K562 (cell line): ENCODE measurements around the gene HFE. TPM values are rescaled to one million over a fixed set of nuclear protein-coding genes. Genes with fewer than 3 reads are reported as not detected.

Source experiments
- ATAC-seq: fragments of 200-7000 bp; cut with Tn5 transposase; 3 replicates; pipeline ENCODE4 v1.9.1; 2020; ENCODE audit warnings: moderate library complexity
- BruUV-seq: library from RNA; stranded (reverse); fragments of 400-500 nt; replicated peaks from 2 replicates; lab custom pipeline; 2021; lab: Mats Ljungman, UMichigan
- CTCF ChIA-PET: fragments of 300-600 bp; formaldehyde crosslinking; extraction: SDS; loops from one replicate; lab custom pipeline; 2021; ENCODE audit warnings: low intra/inter-chr PET ratio; lab: Yijun Ruan, JAX
- POLR2A ChIA-PET: fragments of 300-600, 350-650 bp; sonication (Branson Sonifier 250); formaldehyde crosslinking; extraction: SDS; loops from one replicate; lab custom pipeline; 2021; ENCODE audit warnings: antibody characterized with exemption, inconsistent platforms; lab: Yijun Ruan, JAX
- DNase-seq, 4 experiments: peaks; one replicate each; pipeline versions ENCODE4 v3.0.0 to v3.0.0-alpha.2; 2011 to 2018; ENCODE audit warnings: low spot score in 3 of 4, mixed read lengths in 3 of 4; ENCODE audit errors: extremely low read depth in 1 of 4
- FAIRE-seq: peaks from 2 replicates; lab custom pipeline; 2011; peaks lifted over from hg19 to GRCh38; lab: Jason Lieb, UNC
- H2AFZ ChIP-seq: 2 replicates; pipeline ENCODE4 v1.6.0; 2011; ENCODE audit warnings: low read depth, low read length, control low read depth, inconsistent platforms
- H3K27ac ChIP-seq: fragments of 200-600 bp; 3 replicates; pipeline ENCODE4 v1.8.0; 2011; ENCODE audit warnings: low read depth, mild to moderate bottlenecking, control low read depth, inconsistent platforms, low read length, moderate library complexity, mixed read lengths; ENCODE audit errors: extremely low read depth
- H3K27me3 ChIP-seq, 2 experiments: fragments of 300-600 bp in 1 of 2; 2 replicates in 1 of 2; 3 replicates in 1 of 2; pipeline versions ENCODE4 v1.6.0 to v1.8.0; 2011; ENCODE audit warnings: inconsistent platforms in 2 of 2, low read length in 2 of 2, mild to moderate bottlenecking in 1 of 2, mixed read lengths in 1 of 2, moderate library complexity in 1 of 2; ENCODE audit not compliant: control insufficient read depth in 2 of 2, insufficient read depth in 2 of 2
- H3K36me3 ChIP-seq: fragments of 300-600 bp; 3 replicates; pipeline ENCODE4 v1.8.0; 2011; ENCODE audit warnings: mild to moderate bottlenecking, low read length, inconsistent platforms; ENCODE audit not compliant: control insufficient read depth, insufficient read depth
- H3K4me1 ChIP-seq, 2 experiments: fragments of 200-600 bp in 1 of 2; replicated peaks in 1 of 2; 2 replicates in 1 of 2; 3 replicates in 1 of 2; pipeline versions ENCODE4 v1.5.1 to v1.8.0; 2011; ENCODE audit warnings: inconsistent platforms in 2 of 2, low read length in 2 of 2, mild to moderate bottlenecking in 1 of 2, mixed read lengths in 1 of 2, moderate library complexity in 1 of 2; ENCODE audit not compliant: control insufficient read depth in 2 of 2, insufficient read depth in 2 of 2
- H3K4me2 ChIP-seq: 2 replicates; pipeline ENCODE4 v1.6.1; 2011; ENCODE audit warnings: low read length, control low read depth, inconsistent platforms, mixed read lengths; ENCODE audit not compliant: insufficient read depth
- H3K4me3 ChIP-seq: fragments of 200-600 bp; sonication (generic), shearing (Covaris generic); 2 replicates; pipeline ENCODE4 v1.5.1; 2016; ENCODE audit warnings: control low read depth, inconsistent platforms
- H3K79me2 ChIP-seq: fragments of 200-600 bp; 3 replicates; pipeline ENCODE4 v1.8.0; 2011; ENCODE audit warnings: low read length, inconsistent platforms; ENCODE audit not compliant: control insufficient read depth, insufficient read depth
- H3K9ac ChIP-seq, 2 experiments: 2 replicates each; pipeline versions ENCODE4 v1.6.0 to v1.6.1; 2011; ENCODE audit warnings: low read depth in 2 of 2, low read length in 2 of 2, control low read depth in 1 of 2, inconsistent platforms in 1 of 2, mild to moderate bottlenecking in 1 of 2, mixed read lengths in 1 of 2; ENCODE audit not compliant: insufficient read depth in 1 of 2
- H3K9me1 ChIP-seq: one replicate; pipeline ENCODE4 v1.6.0; 2011; ENCODE audit warnings: inconsistent platforms, mild to moderate bottlenecking, low read length, moderate library complexity; ENCODE audit not compliant: control insufficient read depth, insufficient read depth
- H3K9me3 ChIP-seq: replicated peaks from 2 replicates; pipeline ENCODE4 v1.5.1; 2011; ENCODE audit warnings: low read depth, low read length, inconsistent platforms; ENCODE audit not compliant: control insufficient read depth, insufficient read depth
- H4K20me1 ChIP-seq: replicated peaks from 2 replicates; pipeline ENCODE4 v1.6.1; 2011; ENCODE audit warnings: low read length, inconsistent platforms, mixed read lengths; ENCODE audit not compliant: control insufficient read depth, insufficient read depth
- TAF7 ChIP-seq: fragments of 450-650 bp; IDR thresholded peaks from 2 replicates; pipeline ENCODE4 v1.6.1; 2016; ENCODE audit warnings: missing genetic modification characterization, missing compliant biosample characterization
- ZBTB33 ChIP-seq: sonication (generic); formaldehyde crosslinking; IDR thresholded peaks from 2 replicates; pipeline ENCODE4 v1.8.1; 2023; ENCODE audit warnings: mild to moderate bottlenecking, missing genetic modification reagents
- WGBS: fragments of 100-300 bp; shearing (Covaris generic); methylation state at CpG from one replicate; pipeline ENCODE4 v1.1.6; 2016; ENCODE audit warnings: low coverage, mixed read lengths; ENCODE audit not compliant: insufficient coverage; ENCODE audit errors: missing lambda C conversion rate; 5-methylcytosine and 5-hydroxymethylcytosine counted together
- in situ Hi-C: fragments of 300-500 bp; cut with MboI; formaldehyde crosslinking; loops from 4 replicates; pipeline ENCODE4 v1.15.0; 2018; ENCODE audit warnings: inconsistent platforms, mixed read lengths
- intact Hi-C: fragments of 100-400 bp; cut with micrococcal nuclease; formaldehyde crosslinking; loops from 2 replicates; pipeline ENCODE4 v1.14.2; 2022
- polyA plus RNA-seq, 8 experiments: library from polyadenylated mRNA; depleted of rRNA in 4 of 8; stranded (reverse) in 5 of 8; unstranded in 3 of 8; fragments of >200 nt; fragmentation: Nextera tagmentation in 2 of 8; fragmentation: Illumina TruSeq in 1 of 8; extraction: Ambion mirVana in 2 of 8; extraction: Trizol in 1 of 8; gene quantifications; 2 replicates each; pipeline versions ENCODE4 v1.2.1 to v1.2.3, GENCODE V29; 2011 to 2014; ENCODE audit warnings: inconsistent platforms in 1 of 8, missing spikeins in 1 of 8
- total RNA-seq, 7 experiments: library from RNA; depleted of rRNA in 6 of 7; stranded (reverse); fragments of >200 nt in 6 of 7; fragmentation: Illumina TruSeq in 2 of 7; extraction: Trizol in 2 of 7; gene quantifications; 2 replicates each; pipeline versions ENCODE4 v1.2.1 to v1.2.3, GENCODE V29; 2011 to 2021; ENCODE audit warnings: low replicate concordance in 1 of 7

The HFE gene
- total and polyA plus RNA-seq, 9 of the 15 experiments (the other 6 are each of a cell fraction or from before 2014, with no cell fraction given): 0.14 to 1.2 (median 0.76) TPM

GRCh38 chr6:26044140-26045064 lies 42.8 kb upstream of the HFE start:
- Histone ChIP-seq H3K9me3 (peaks cover 18% of the 10 kb centered on the region), H3K9ac (no peak overlapping the region), H3K9me1 (no peaks in the 10 kb centered on the region), H3K4me1 (peaks cover 0 to 8% of the 10 kb centered on the region in 2 experiments; a peak in 1 of 5 replicates), H2AFZ (no peak overlapping the region), H3K36me3 (no peaks in the 10 kb centered on the region), H3K79me2 (no peaks in the 10 kb centered on the region), H3K27me3 (no peaks in the 10 kb centered on the region)
- POLR2A ChIA-PET: interaction anchor here (0.6 to 23.0 kb wide), 5 partner anchors 8 to 172 kb away, joined by 4 to 597 read pairs (median 5); a partner anchor contains a TSS
- DNase-seq (no peak), ATAC-seq (no peak)
- in situ Hi-C loops (no loop called here), intact Hi-C loops (no loop called here)
- WGBS: 84% methylated on average over 40 of the region's 40 CpGs
- peak; percentile 65; the same call in 1 of the 2 replicates for TF ChIP-seq ZBTB33 (CRISPR knock-in tag)
- no peak for TF ChIP-seq TAF7 (tag)
- TF ChIP-seq, all 486 proteins: peak for 1
- Histone ChIP-seq H3K27ac (no peak overlapping the region), H3K4me2 (no peak overlapping the region), H3K4me3 (no peak overlapping the region), H4K20me1 (no peaks in the 10 kb centered on the region)
- BruUV-seq: no TSS peak
- FAIRE-seq: no peak
- CTCF ChIA-PET: no interaction called here
